GM12878 (cell line): ENCODE results near the gene ZCCHC4. TPM values are rescaled to one million over a fixed set of nuclear protein-coding genes. Genes with fewer than 3 reads are reported as not detected.
A peak's percentile ranks its signal among the peaks of the same experiment; 100 is the strongest.

ENCODE experiments used
- ASH2L ChIP-seq: fragments of 300-600, 200-600 bp; sonication (generic); IDR thresholded peaks from 2 replicates; pipeline ENCODE4 v1.6.1; 2017; ENCODE audit warnings: low read depth, mild to moderate bottlenecking, borderline replicate concordance
- E4F1 ChIP-seq: fragments of 450-650 bp; IDR thresholded peaks from 2 replicates; pipeline ENCODE4 v1.6.1; 2018; ENCODE audit warnings: borderline replicate concordance, mild to moderate bottlenecking; ENCODE audit not compliant: partially characterized antibody
- FOS ChIP-seq: IDR thresholded peaks from 3 replicates; pipeline ENCODE4 v1.6.1; 2011; ENCODE audit warnings: borderline replicate concordance; ENCODE audit not compliant: insufficient read length; ENCODE audit errors: extremely low read depth
- LARP7 ChIP-seq: fragments of 450-650 bp; IDR thresholded peaks from 2 replicates; pipeline ENCODE4 v1.6.1; 2017; ENCODE audit warnings: mild to moderate bottlenecking
- MYB ChIP-seq: fragments of 150-350 bp; IDR thresholded peaks from 2 replicates; pipeline ENCODE4 v1.6.1; 2014; ENCODE audit warnings: mild to moderate bottlenecking, low read depth, low read length, borderline replicate concordance
- NR2C2 ChIP-seq: IDR thresholded peaks from 2 replicates; pipeline ENCODE4 v1.6.1; 2011; ENCODE audit warnings: borderline replicate concordance, low read depth; ENCODE audit not compliant: control insufficient read depth, insufficient read length
- NR2F1 ChIP-seq: fragments of 450-650 bp; conservative IDR thresholded peaks from 2 replicates; pipeline ENCODE4 v1.6.1; 2017; ENCODE audit warnings: mild to moderate bottlenecking
- POLR2A ChIP-seq: IDR thresholded peaks from 2 replicates; pipeline ENCODE4 v1.6.1; 2011; ENCODE audit warnings: low read depth, mild to moderate bottlenecking, low read length
- POU2F2 ChIP-seq: IDR thresholded peaks from 3 replicates; pipeline ENCODE4 v1.6.1; 2011; ENCODE audit warnings: low read depth, mild to moderate bottlenecking, low read length, borderline replicate concordance
- RBBP5 ChIP-seq: fragments of 200-600 bp; sonication (generic); conservative IDR thresholded peaks from 2 replicates; pipeline ENCODE4 v1.6.1; 2016
- REST ChIP-seq: IDR thresholded peaks from 2 replicates; pipeline ENCODE4 v1.6.1; 2012; ENCODE audit warnings: mild to moderate bottlenecking, low read depth, low read length
- RUNX3 ChIP-seq: IDR thresholded peaks from 2 replicates; pipeline ENCODE4 v1.6.1; 2012; ENCODE audit warnings: low read length, inconsistent platforms
- SIX5 ChIP-seq: IDR thresholded peaks from 2 replicates; pipeline ENCODE4 v1.6.1; 2011; ENCODE audit warnings: mild to moderate bottlenecking, low read depth, low read length, moderate library complexity; ENCODE audit not compliant: severe bottlenecking
- SMARCA5 ChIP-seq: fragments of 450-650 bp; IDR thresholded peaks from 2 replicates; pipeline ENCODE4 v1.6.1; 2017; ENCODE audit warnings: mild to moderate bottlenecking
- SMC3 ChIP-seq: IDR thresholded peaks from 2 replicates; pipeline ENCODE4 v1.6.1; 2011; ENCODE audit warnings: low read length, improper control_type of control experiment, borderline replicate concordance
- SRF ChIP-seq, 2 experiments: IDR thresholded peaks; 2 replicates each; pipeline ENCODE4 v1.6.1; 2011; ENCODE audit warnings: low read depth in 2 of 2, low read length in 2 of 2, mild to moderate bottlenecking in 1 of 2, moderate library complexity in 1 of 2
- SUZ12 ChIP-seq: fragments of 200-600 bp; sonication (generic); IDR thresholded peaks from one replicate; pipeline ENCODE4 v1.6.1; 2018; ENCODE audit warnings: antibody characterized with exemption, mild to moderate bottlenecking; ENCODE audit not compliant: unreplicated experiment
- TARDBP ChIP-seq: IDR thresholded peaks from 2 replicates; pipeline ENCODE4 v1.6.1; 2016; ENCODE audit warnings: borderline replicate concordance
- WRNIP1 ChIP-seq: IDR thresholded peaks from 2 replicates; pipeline ENCODE4 v1.6.1; 2011; ENCODE audit warnings: low read depth, low read length, improper control_type of control experiment, borderline replicate concordance
- YY1 ChIP-seq: IDR thresholded peaks from 2 replicates; pipeline ENCODE4 v1.6.1; 2011; ENCODE audit warnings: low read depth, mild to moderate bottlenecking, low read length
- ZNF207 ChIP-seq: fragments of 450-650 bp; IDR thresholded peaks from 2 replicates; pipeline ENCODE4 v1.6.1; 2014; ENCODE audit warnings: antibody characterized with exemption, mild to moderate bottlenecking, borderline replicate concordance
- ZNF24 ChIP-seq: fragments of 450-650 bp; IDR thresholded peaks from 2 replicates; pipeline ENCODE4 v1.6.1; 2017; ENCODE audit warnings: antibody characterized with exemption, mild to moderate bottlenecking
- polyA plus RNA-seq, 11 experiments: library from polyadenylated mRNA; depleted of rRNA in 4 of 11; unstranded in 6 of 11; stranded (reverse) in 5 of 11; fragments of >200 nt; fragmentation: Nextera tagmentation in 4 of 11; fragmentation: Illumina TruSeq in 1 of 11; extraction: Ambion mirVana in 4 of 11; extraction: Trizol in 1 of 11; gene quantifications; 1 replicate in 1 of 11; 2 replicates in 10 of 11; pipeline versions ENCODE4 v1.2.1 to v1.2.3, GENCODE V29; 2011 to 2016; ENCODE audit warnings: inconsistent platforms in 2 of 11, missing spikeins in 2 of 11, low read depth in 1 of 11
- total RNA-seq, 4 experiments: library from RNA; depleted of rRNA in 3 of 4; stranded (reverse); fragments of >200 nt in 3 of 4; fragmentation: Illumina TruSeq in 1 of 4; extraction: Trizol in 1 of 4; gene quantifications; 2 replicates each; pipeline versions ENCODE4 v1.2.1 to v1.2.3, GENCODE V29; 2013 to 2021
- TF ChIP-seq, protein P1 (sequence below): IDR thresholded peaks from 2 replicates; pipeline ENCODE4 v1.6.1; 2011; ENCODE audit warnings: mild to moderate bottlenecking, low read depth, low read length, moderate library complexity; ENCODE audit not compliant: insufficient replicate concordance
- TF ChIP-seq, protein P2 (sequence below): IDR thresholded peaks from 2 replicates; pipeline ENCODE4 v1.6.1; 2011; ENCODE audit warnings: low read depth, low read length, improper control_type of control experiment, borderline replicate concordance

Gene ZCCHC4
- total and polyA plus RNA-seq, 10 of the 15 experiments (the other 5 are each of a cell fraction or from before 2014, with no cell fraction given), result 3.2 to 17.7 (median 12.7) TPM

DNA sequence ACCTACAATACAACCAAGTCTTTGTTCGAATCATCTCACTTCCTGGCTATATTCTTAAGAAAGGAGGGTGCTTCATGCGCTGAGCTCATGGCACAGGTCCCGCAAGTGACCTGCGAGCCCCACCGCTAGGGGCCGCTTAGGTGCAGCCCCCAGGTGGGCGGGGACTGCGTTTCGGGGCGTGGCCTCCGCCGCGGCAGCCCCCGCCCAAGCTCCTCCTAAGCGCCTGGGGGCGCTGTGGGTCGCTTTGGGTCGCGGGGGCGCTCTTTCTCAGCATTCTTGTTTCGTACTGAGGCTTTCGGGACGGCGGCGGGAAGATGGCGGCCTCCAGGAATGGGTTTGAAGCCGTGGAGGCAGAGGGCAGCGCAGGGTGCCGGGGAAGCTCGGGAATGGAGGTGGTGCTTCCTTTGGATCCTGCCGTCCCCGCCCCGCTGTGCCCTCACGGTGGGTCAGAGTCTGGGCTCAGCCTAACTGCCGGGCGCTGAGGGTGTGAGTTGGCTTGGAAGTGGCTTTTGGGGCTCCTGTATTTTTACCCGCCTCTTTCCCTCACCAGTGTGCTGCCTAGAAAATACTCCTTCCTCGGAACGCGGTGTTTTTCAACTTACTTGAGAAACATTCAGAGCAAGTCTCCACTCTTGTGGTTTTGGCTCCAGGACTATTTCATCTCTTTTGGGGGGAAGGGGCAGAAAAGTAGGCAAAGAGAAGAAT is at the start of gene ZCCHC4 (continued):
- no peak for TF ChIP-seq NR2C2
- TF ChIP-seq FOS, result no peak
- peak; percentile 77 for TF ChIP-seq POU2F2
- no peak for TF ChIP-seq MYB
- TF ChIP-seq E4F1, result no peak
- peak; percentile 89 for TF ChIP-seq ZNF24
- TF ChIP-seq, protein P1, sequence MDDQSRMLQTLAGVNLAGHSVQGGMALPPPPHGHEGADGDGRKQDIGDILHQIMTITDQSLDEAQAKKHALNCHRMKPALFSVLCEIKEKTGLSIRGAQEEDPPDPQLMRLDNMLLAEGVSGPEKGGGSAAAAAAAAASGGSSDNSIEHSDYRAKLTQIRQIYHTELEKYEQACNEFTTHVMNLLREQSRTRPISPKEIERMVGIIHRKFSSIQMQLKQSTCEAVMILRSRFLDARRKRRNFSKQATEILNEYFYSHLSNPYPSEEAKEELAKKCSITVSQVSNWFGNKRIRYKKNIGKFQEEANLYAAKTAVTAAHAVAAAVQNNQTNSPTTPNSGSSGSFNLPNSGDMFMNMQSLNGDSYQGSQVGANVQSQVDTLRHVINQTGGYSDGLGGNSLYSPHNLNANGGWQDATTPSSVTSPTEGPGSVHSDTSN, result no peak
- TF ChIP-seq ASH2L, result no peak; the same call in 1 of the 2 replicates
- peak; percentile 34; the same call in 1 of the 2 replicates for TF ChIP-seq SMC3
- peak; percentile 78; the same call in 1 of the 2 replicates for TF ChIP-seq LARP7
- peak; percentile 97 for TF ChIP-seq ZNF207
- no peak for TF ChIP-seq SRF (IDR thresholded peaks at IDR 0.05; ENCODE audit: low read depth in 2 of 2, low read length in 2 of 2)
- TF ChIP-seq REST, result peak; percentile 53
- peak; percentile 96 for TF ChIP-seq SMARCA5
- peak; percentile 57 for TF ChIP-seq RUNX3
- TF ChIP-seq SUZ12, result no peak
- no peak for TF ChIP-seq WRNIP1
- peak; percentile 68 for TF ChIP-seq SIX5
- TF ChIP-seq YY1, result peak; percentile 99
- TF ChIP-seq NR2F1, result peak; percentile 86
- TF ChIP-seq, protein P2, sequence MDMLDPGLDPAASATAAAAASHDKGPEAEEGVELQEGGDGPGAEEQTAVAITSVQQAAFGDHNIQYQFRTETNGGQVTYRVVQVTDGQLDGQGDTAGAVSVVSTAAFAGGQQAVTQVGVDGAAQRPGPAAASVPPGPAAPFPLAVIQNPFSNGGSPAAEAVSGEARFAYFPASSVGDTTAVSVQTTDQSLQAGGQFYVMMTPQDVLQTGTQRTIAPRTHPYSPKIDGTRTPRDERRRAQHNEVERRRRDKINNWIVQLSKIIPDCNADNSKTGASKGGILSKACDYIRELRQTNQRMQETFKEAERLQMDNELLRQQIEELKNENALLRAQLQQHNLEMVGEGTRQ, result no peak
- TF ChIP-seq RBBP5, result no peak
- peak; percentile 82; the same call in 1 of the 2 replicates for TF ChIP-seq TARDBP
- TF ChIP-seq POLR2A, result peak; percentile 94
